ENCODE data around the gene MAD2L2. TPM values are rescaled to one million over a fixed set of nuclear protein-coding genes. Genes with fewer than 3 reads are reported as not detected.

MAD2L2 gene
- total RNA-seq, 1 donor = 28.7 TPM

- no peaks in the 10 kb centered on the region for H3K4me1 ChIP-seq (ENCODE audit: insufficient read depth, low read length)
These were observed 31.3 kb upstream of the MAD2L2 start for GRCh38 chr1:11712285-11712684.

DNA sequence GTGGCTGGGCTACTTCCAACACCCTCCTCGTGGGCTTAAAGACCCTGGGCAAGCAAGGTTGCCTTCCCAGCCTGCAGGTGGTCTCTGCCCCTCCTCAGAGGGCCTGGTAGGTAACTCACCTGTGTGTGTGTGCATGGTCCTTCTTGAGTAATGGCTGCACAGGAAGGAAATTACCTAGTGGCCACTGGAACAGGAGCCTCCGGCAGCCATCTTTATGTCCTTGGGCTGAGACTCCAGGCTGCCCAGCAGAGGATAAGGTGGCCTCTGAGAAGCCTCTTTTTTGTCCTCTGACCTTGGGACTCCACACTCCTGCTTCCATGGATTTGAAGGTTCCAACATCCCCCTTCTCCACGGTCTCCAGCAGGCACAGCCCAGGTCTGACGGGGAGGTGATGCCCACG lies 30.5 kb upstream of the MAD2L2 start:
- Histone ChIP-seq H3K27me3 (ENCODE audit: insufficient read depth, low read length) (no peaks in the 10 kb centered on the region), H3K4me1 (ENCODE audit: insufficient read depth, low read length) (no peaks in the 10 kb centered on the region), H3K9me3 (ENCODE audit: low read depth, low read length) (no peaks in the 10 kb centered on the region), H3K4me3 (ENCODE audit: low read length) (no peak overlapping the region)

More at GRCh38 chr1:11712285-11712684, 31.3 kb upstream of the MAD2L2 start:
- no peaks in the 10 kb centered on the region for H3K9me3 ChIP-seq (ENCODE audit: low read depth, low read length)
- no peak overlapping the region for H3K4me3 ChIP-seq (ENCODE audit: low read length)
- H3K27me3 ChIP-seq (ENCODE audit: insufficient read depth, low read length) = no peaks in the 10 kb centered on the region

DNA sequence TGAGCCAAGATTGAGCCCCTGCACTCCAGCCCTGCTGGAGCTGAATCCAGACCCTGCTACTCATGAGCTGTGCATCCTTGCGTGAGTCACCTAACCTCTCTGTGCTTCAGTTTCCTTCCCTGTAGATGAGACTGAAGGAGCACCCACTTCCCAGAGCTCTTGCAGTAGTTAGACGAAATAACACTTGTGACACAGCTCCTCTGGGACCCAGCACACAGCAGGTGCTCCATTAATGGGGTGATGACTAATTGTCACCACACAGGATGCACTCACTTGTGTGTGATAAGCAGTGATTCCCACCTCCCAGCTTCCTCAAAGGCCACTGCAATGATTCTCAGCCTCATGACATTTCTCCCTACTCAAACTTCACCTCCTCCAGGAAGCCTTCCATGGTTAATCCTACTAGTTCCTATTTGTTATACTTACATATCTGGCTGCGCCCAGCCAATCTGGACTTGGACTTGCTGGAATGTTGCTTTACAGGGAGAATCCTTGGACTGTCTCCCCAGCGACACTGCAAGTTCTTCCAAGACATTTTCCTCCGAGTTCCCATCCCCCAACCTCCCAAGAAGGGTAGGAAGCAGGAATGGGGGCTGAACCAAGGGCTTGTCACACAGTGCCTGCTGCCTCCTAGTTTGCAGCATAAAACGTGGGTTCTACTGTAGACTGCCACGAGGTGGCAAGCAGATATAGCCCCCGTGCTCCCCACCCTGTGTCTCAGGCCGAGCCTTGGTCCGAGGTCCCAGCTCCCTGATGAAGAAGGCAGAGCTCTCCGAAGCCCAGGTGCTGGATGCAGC lies 27.8 kb upstream of the MAD2L2 start:
- H3K4me3 ChIP-seq (ENCODE audit: low read length) = no peak overlapping the region
- H3K27me3 ChIP-seq (ENCODE audit: insufficient read depth, low read length) = no peaks in the 10 kb centered on the region
- no peaks in the 10 kb centered on the region for H3K9me3 ChIP-seq (ENCODE audit: low read depth, low read length)

DNA sequence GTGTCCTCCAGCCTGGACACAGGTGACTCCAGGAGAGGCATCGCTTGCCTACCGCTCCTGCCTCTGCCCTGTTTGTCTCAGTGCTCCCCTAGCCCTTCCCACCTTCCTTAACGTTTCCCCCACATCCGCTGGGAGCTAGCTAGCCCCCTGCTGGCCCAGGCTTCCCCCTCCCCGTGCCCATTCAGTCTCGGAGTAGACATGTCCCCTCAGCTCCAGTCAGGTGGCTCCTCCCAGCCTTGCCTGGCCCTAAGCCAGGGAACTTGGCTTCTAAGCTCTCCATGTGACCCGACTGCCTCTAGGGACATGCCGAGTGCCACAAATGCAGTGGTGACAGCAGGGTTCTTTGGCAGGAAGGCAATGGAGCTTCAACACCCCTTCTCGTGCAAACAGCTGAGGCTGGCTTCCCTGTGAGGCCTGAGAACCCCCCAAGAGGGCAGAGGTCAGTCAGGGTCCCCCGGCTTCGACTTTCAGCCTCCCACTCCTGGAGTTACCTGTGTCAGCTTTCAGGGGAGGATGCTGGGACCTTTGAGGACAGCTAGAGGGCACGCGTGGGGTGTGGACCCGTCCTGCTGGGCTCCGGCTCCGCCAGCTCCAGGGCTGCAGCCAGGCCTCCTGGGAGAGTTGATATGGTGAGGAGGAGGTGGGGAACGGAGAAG lies 26.8 kb upstream of the MAD2L2 start:
- Histone ChIP-seq H3K4me1 (ENCODE audit: insufficient read depth, low read length) (no peaks in the 10 kb centered on the region), H3K4me3 (ENCODE audit: low read length) (no peak overlapping the region), H3K27me3 (ENCODE audit: insufficient read depth, low read length) (no peaks in the 10 kb centered on the region), H3K9me3 (ENCODE audit: low read depth, low read length) (no peaks in the 10 kb centered on the region)

More for the DNA sequence above, 27.8 kb upstream of the MAD2L2 start:
- H3K4me1 ChIP-seq (ENCODE audit: insufficient read depth, low read length) = no peaks in the 10 kb centered on the region

GRCh38 chr1:11706292-11706691 lies 25.3 kb upstream of the MAD2L2 start:
- no peak overlapping the region for H3K4me3 ChIP-seq (ENCODE audit: low read length)
- no peaks in the 10 kb centered on the region for H3K27me3 ChIP-seq (ENCODE audit: insufficient read depth, low read length)
- no peaks in the 10 kb centered on the region for H3K4me1 ChIP-seq (ENCODE audit: insufficient read depth, low read length)
- H3K9me3 ChIP-seq (ENCODE audit: low read depth, low read length) = no peaks in the 10 kb centered on the region

DNA sequence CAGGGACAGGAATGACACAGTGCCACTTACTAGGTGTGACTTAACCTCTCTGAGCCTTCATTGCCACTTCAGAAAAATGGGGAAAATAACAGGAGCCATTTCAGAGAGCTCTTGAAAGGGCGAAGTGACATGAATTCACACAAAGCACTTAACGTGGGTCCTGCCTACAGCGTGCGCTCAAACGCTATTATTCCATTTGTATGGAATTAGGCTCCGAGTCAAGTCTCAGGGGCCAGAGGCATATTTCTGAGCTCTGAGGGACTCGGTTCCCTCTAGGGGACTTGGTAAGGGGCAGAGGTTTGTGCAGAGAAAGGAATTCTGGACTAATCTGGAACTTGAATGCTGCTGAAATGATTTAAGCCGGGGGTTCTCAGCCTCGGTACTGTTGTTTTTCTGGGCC lies 24.6 kb upstream of the MAD2L2 start:
- H3K9me3 ChIP-seq (ENCODE audit: low read depth, low read length) = no peaks in the 10 kb centered on the region
- H3K27me3 ChIP-seq (ENCODE audit: insufficient read depth, low read length) = peaks cover 2% of the 10 kb centered on the region
- no peaks in the 10 kb centered on the region for H3K4me1 ChIP-seq (ENCODE audit: insufficient read depth, low read length)
- H3K4me3 ChIP-seq (ENCODE audit: low read length) = no peak overlapping the region

DNA sequence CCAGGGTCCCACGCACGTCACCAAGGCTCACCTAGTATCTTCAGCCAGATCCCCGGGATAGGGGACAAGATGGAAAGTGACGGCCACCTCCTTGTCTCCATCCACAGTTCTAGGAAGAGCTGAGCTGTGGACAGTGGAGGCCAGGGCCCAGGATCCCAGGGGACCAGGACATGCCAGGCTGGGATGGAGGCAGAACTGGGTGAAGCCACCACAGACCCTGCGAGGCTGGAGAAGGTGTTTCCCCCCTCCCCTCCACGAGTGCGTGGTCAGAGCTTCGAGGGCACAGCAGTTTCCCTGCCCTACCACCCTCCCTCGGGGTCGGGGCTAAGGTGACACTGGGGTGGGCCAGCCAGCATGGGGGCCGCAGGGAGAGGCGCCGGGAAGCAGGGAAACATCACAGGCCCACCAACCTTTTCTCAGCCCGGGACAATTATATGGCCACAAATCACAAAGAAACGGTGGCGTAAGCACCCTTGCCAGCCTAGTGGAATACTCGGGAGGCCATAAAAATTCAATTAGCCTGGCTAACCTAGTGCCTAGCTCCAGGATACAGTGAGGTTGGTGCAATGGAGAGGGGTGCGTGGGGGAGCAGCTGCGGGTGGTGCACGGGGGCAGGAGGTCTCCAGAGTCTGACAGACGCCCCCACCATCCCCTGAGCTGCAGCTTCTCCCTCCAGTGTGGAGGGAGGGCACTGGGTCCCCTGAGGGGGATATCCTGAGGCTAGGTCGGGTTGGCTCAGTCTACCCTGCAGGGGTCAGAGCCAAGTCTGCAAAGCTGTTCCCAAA lies 23.9 kb upstream of the MAD2L2 start:
- H3K9me3 ChIP-seq (ENCODE audit: low read depth, low read length) = no peaks in the 10 kb centered on the region
- peaks cover 3% of the 10 kb centered on the region for H3K27me3 ChIP-seq (ENCODE audit: insufficient read depth, low read length)
- H3K4me3 ChIP-seq (ENCODE audit: low read length) = no peak overlapping the region
- no peaks in the 10 kb centered on the region for H3K4me1 ChIP-seq (ENCODE audit: insufficient read depth, low read length)

GRCh38 chr1:11704194-11704529 lies 23.2 kb upstream of the MAD2L2 start:
- H3K4me1 ChIP-seq (ENCODE audit: insufficient read depth, low read length) = no peaks in the 10 kb centered on the region

GRCh38 chr1:11703357-11704193 lies 22.6 kb upstream of the MAD2L2 start:
- peaks cover 3% of the 10 kb centered on the region for H3K27me3 ChIP-seq (ENCODE audit: insufficient read depth, low read length)
- H3K4me1 ChIP-seq (ENCODE audit: insufficient read depth, low read length) = no peaks in the 10 kb centered on the region
- H3K4me3 ChIP-seq (ENCODE audit: low read length) = no peak overlapping the region
- H3K9me3 ChIP-seq (ENCODE audit: low read depth, low read length) = no peaks in the 10 kb centered on the region

More at GRCh38 chr1:11704194-11704529, 23.2 kb upstream of the MAD2L2 start:
- Histone ChIP-seq H3K4me3 (ENCODE audit: low read length) (no peak overlapping the region), H3K9me3 (ENCODE audit: low read depth, low read length) (no peaks in the 10 kb centered on the region), H3K27me3 (ENCODE audit: insufficient read depth, low read length) (peaks cover 3% of the 10 kb centered on the region)

- Histone ChIP-seq H3K9me3 (ENCODE audit: low read depth, low read length) (no peaks in the 10 kb centered on the region), H3K4me3 (ENCODE audit: low read length) (no peak overlapping the region), H3K27me3 (ENCODE audit: insufficient read depth, low read length) (peaks cover 3% of the 10 kb centered on the region), H3K4me1 (ENCODE audit: insufficient read depth, low read length) (no peaks in the 10 kb centered on the region)
These were observed 21.2 kb upstream of the MAD2L2 start for GRCh38 chr1:11701981-11702803.

- Histone ChIP-seq H3K4me1 (ENCODE audit: insufficient read depth, low read length) (no peaks in the 10 kb centered on the region), H3K27me3 (ENCODE audit: insufficient read depth, low read length) (peaks cover 3% of the 10 kb centered on the region), H3K4me3 (ENCODE audit: low read length) (no peak overlapping the region), H3K9me3 (ENCODE audit: low read depth, low read length) (no peaks in the 10 kb centered on the region)
These were observed 20.6 kb upstream of the MAD2L2 start for GRCh38 chr1:11701551-11701961.

GRCh38 chr1:11700601-11701467 lies 19.9 kb upstream of the MAD2L2 start:
- Histone ChIP-seq H3K4me3 (ENCODE audit: low read length) (no peak overlapping the region), H3K9me3 (ENCODE audit: low read depth, low read length) (no peaks in the 10 kb centered on the region), H3K4me1 (ENCODE audit: insufficient read depth, low read length) (no peaks in the 10 kb centered on the region), H3K27me3 (ENCODE audit: insufficient read depth, low read length) (peaks cover 3% of the 10 kb centered on the region)

DNA sequence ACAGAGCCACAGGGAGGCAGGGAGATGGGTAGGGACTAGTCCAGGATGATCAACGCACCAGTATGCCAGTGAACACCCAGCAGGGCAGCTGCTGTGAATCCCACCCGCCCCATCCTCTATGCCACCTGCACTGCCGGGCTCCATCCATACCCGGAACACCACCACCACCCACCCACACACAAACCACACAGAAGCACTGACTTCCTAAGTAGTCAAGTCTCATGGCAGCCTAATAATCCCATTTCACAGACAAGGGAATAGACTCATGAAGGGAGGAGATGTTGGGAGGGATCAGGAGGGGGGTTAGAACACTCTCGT lies 16.9 kb upstream of the MAD2L2 start:
- Histone ChIP-seq H3K27me3 (ENCODE audit: insufficient read depth, low read length) (peaks cover 14% of the 10 kb centered on the region), H3K9me3 (ENCODE audit: low read depth, low read length) (no peaks in the 10 kb centered on the region), H3K4me3 (ENCODE audit: low read length) (no peak overlapping the region), H3K4me1 (ENCODE audit: insufficient read depth, low read length) (peaks cover 9% of the 10 kb centered on the region)

All from mononuclear cell (primary cell).